Stimulated activated CD8-positive, alpha-beta memory T cell treated with anti-CD3 and anti-CD28 coated beads, Interleukin-12 subunit alpha, Interleukin-12 subunit beta, amount 100 ng/mL, for 4 hours (primary cell): ENCODE data around the gene CDKAL1.
"Not testable (repeated sequence)": the region's sequence is repeated elsewhere in the genome, so short reads cannot be mapped to it uniquely, and the experiment has no call there.

ENCODE experiments used
- DNase-seq: peaks from one replicate; pipeline ENCODE4 v3.0.0-alpha.2; 2020; ENCODE audit warnings: low read depth

Gene CDKAL1

DNA sequence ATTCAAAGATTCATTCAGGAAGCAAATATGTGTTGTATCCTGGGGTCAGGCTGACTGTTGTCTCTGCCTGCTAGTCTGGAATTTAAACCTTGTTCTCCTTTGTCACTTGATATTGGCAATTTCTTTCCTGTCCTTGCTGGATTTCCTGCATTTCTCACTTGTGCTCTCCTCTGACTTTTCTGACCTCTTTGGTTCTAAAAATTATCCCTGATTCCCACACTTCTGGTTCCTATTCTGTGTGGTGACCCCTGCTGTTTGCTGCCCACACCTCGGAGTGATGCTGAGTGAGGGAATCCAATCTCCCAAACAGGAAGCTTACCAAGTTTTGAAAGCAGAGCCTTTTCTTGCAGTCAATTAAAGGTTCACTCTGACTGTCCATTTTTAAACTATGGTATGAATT is 345.3 kb downstream of the CDKAL1 start:
- no peak for DNase-seq

DNA sequence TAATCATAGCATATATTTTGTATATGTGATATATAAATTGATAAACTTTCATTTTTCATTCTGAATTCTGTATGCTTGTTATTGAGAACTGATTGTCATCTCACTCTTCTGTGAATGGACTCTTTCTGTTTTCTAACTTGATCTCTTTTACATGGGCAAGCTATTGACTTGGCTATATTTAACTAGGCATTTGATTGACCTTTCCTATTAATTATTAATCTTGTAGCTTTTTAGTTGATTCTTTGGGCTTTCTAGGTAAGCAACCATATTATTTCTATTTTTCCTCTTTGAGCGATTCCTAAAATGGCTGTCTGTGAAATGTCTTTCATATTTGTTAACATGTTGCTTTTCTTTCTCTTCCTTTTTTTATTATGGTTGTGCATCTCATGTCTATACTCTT is 347.1 kb downstream of the CDKAL1 start:
- no peak for DNase-seq

GRCh38 chr6:20882014-20882413 is 347.8 kb downstream of the CDKAL1 start:
- no peak for DNase-seq

- DNase-seq: no peak
Observed at GRCh38 chr6:20885076-20885475, 350.8 kb downstream of the CDKAL1 start.

DNA sequence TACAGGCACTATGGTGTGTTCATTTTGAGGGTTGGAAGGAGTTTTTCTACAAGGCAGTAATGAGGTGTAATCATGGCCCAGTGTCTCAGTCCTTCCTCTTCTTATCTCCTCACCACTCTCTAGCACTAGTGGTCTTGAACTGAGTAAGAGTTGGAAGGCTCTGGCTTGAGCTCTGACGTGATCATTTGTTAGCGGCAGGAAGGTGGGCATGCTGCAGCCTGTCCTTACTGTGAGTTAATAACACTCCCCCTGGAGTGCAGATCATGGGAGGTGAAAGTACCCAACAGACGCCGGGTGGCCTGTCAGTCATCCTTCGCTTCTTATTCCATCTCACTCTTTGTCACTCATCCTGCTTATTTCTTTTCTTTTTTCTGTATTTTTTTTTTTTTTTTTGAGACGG is 356.9 kb downstream of the CDKAL1 start:
- DNase-seq: no peak

DNA sequence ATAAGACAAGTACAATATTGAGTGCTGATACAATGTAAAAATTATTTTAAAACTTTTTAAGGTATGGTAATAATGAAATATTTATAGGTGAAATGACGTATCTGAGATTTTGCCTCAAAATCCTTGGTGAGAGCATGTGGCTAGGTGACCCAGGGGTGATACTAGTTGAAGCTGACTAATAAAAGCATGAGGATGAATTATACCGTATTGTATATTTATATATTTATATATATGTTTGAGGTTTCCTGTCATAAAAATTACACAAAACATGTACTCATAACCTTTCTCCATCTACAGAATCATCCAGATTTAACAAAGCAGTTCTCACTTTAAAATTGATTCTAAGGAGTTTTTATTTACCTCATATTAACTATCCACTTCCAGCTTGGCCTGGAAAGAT is 358.1 kb downstream of the CDKAL1 start:
- no peak for DNase-seq

DNA sequence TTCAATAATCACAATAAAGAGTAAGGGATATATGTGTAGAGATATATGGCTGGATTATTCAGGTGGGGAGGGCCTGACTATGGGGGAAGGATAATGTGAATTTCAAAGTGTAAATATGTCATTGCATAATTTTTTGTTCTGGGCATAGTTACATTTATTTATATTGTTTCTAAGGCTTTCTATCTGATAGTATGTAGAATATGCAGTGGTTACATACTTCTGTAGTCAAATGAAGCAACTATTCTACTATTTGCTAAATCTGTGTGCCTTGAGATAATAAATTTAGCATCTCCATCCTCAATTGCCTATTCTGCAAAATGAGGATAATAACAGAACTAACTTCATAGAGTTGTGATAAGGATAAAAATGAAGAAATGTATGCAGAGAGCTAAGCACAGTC is 359.2 kb downstream of the CDKAL1 start:
- no peak for DNase-seq

GRCh38 chr6:20900389-20901160 is 366.3 kb downstream of the CDKAL1 start:
- DNase-seq: no peak

DNA sequence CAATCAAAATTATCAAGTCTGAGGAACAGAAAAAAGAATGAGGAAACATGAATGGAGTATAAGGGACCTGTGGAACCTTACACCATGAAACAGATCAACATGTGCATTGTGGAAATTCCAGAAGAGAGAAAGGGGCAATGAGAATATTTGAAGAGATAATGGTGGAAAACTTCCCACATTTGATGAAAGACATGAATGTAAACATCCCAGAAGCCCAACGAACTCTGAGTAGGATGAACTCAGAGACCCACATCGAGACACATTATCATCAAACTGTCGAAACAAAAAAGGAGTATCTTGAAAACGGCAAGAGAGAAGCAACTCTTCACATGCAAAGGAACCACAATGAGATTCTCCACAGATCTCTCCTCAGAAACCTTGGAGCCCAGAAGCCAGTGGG is 371.1 kb downstream of the CDKAL1 start:
- DNase-seq: no peak

GRCh38 chr6:20906945-20907344 is 372.7 kb downstream of the CDKAL1 start:
- no peak for DNase-seq

DNA sequence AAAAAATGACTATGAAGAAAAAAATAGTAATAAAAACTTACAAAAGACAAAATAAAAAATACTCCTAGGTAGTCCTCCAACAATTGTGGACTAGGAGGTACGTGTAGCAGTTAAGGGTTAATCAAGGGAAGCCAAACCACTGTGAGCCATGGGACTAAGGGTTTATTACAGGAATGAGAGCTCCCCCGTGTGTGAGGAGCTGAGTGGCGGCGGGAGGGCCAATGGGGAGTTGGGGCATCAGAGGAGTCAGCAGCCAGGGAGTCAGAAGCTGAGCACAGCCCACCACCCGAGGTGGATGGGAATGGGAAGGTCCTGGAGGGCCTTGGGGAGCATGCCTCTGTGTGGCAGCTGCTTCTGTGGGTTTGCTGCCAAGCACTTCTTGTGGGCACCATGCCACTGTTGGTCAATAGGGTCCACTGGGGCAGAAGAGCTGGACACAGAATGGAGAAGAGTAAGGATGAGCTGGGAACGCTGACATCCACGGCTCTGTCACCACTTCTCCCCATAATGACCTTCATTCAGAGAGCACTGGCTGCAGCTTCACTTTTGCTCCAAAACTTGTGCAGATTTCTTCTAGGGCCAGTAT is 373.3 kb downstream of the CDKAL1 start:
- no peak for DNase-seq

GRCh38 chr6:20909621-20910020 is 375.4 kb downstream of the CDKAL1 start:
- DNase-seq: no peak

DNA sequence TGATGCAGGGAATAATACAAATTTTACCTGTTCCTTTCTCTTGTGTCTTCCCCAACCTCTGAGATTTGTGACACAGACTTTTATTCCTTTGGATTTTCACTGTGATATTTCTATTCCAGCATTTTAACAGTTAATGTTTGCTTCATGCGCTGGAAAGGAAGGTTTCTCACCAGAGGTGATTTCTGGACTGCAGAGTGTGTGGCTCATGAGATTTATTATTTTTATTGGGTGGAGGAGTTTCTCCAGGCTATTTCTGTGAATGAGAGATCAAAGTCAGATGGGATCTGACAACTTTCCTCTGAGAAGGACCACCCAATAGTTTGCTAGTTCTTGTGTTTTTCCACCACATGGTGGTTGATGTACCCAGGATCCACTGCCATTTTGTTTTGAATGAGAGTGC is 377.5 kb downstream of the CDKAL1 start:
- DNase-seq: no peak

DNA sequence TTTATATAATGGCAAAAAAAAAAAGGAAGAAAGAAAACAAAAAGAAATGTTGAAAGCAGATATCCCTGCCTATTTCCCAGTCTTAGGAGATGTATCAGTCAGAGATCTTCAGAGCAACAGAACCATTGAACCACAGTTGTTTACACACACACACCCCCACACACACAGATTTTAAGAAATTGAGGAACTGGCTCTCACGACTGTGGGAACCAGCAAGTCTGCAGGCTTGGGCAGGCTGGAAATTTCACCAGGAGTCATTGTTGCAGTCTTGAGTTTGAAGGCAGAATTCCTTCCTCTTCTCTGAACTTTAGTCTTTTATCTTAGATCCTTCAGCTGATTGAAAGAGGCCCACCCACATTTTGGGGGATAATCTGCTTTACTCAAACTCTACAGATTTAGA is 380.9 kb downstream of the CDKAL1 start:
- DNase-seq: no peak

GRCh38 chr6:20915626-20916025 is 381.4 kb downstream of the CDKAL1 start:
- no peak for DNase-seq

- no peak for DNase-seq
Observed at GRCh38 chr6:20916086-20916485, 381.8 kb downstream of the CDKAL1 start.

DNA sequence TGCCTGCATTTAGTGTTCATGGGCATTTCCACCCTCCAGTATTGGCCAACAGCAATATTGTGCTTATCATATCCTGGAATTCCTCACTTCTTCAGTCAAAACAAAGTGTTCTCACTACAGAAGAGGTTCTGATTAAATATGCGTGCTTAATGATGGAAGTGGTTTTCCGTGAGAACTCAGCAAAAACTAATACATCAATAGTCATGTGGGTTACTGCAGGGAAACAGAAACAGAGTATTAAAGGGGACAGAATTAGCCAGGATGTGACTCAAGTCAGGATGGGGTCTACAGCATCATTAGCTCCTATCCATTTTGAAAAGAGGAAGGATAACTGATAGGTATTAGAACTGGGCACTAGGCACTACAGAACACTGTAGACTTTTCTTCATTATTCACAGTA is 384.6 kb downstream of the CDKAL1 start:
- no peak for DNase-seq

GRCh38 chr6:20919677-20920385 is 385.6 kb downstream of the CDKAL1 start:
- no peak for DNase-seq

DNA sequence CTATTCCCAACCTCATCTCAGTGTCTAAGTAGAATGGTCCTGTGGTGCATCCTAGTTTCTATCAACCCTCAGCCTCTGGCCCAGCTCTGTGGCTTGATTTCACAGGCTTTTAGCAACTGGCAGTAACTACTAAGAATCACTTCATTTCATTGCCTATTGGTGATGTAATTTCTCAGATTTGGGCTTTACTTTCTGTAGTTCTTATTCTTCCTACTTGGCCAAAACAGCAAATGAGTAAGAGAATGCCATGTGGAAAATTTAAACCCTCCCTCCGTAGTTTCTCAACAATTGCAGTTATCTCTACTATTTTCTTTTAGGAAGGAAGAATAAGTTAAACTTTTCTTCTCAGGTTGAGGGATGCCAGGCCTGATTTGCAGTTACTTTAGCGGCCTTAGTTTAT is 387.3 kb downstream of the CDKAL1 start:
- DNase-seq: no peak

DNA sequence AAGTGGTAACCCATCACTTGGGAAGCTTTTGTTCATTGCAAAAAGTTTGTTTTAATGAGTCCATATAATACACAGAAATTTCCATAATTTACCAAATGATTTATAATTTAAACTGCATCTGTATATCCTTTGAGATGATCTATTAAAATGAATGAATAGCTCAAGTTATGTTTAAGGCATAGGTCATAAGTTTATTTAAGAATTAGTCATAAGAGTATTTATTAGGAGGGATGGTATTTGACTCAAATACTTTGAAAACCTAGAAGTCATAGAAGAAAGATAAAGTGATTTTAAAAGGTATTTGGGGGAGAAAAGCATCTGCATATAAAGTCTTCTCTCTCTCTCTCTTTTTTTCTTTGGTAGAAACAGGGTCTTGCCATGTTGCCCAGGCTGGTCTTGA is 388.5 kb downstream of the CDKAL1 start:
- DNase-seq: no peak

DNA sequence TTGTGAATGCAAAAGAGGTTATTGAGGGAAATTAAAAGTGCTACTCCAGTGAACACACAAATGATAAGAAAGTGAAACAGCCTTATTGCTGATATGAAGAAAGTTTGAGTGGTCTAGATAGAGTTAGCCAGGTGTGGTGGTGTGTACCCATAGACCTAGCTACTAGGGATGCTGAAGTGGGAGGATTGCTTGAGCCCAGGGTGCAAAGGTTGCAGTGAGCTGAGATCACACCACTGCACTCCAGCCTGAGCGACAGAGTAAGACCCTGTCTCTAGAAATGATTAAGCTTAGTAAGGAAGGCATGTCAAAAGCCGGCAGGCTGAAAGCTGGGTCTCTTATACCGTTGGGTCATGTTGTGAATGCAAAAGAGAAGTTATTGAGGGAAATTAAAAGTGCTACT is 389.8 kb downstream of the CDKAL1 start:
- DNase-seq: not testable (repeated sequence)

DNA sequence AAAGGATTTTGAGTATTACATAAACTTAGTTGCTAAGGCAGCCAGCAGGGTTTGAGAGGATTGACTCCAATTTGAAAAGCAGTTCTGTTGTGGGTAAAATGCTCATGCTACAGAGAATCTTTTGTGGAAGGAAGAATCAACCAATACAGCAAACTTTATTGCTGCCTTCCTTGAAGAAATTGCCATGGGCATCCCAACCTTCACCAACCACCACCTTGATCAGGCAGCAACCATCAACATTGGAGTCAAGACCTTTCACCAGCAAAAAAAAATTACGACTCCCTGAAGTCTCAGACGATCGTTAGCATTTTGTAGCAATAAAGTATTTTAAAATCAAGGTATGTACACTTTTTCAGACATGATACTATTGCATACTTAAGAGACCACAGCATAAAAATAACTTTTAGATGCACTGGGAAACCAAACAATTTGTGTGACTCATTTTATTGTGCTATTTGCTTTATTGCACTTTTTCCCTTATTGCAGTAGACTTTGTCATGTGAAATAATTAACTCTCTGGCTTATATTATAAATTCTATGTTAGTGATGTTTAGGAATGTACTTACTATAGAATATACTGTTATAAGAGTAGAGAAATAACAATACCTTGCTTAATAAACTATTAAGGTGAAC is 390.8 kb downstream of the CDKAL1 start:
- DNase-seq: no peak
